Measurements from ENCODE around the gene OR6J1. TPM values are rescaled to one million over a fixed set of nuclear protein-coding genes. Genes with fewer than 3 reads are reported as not detected.
"Not testable (repeated sequence)": the region's sequence is repeated elsewhere in the genome, so short reads cannot be mapped to it uniquely, and the experiment has no call there.

OR6J1 gene
- total RNA-seq, 2 donors from 2014 or later, result not detected

DNA sequence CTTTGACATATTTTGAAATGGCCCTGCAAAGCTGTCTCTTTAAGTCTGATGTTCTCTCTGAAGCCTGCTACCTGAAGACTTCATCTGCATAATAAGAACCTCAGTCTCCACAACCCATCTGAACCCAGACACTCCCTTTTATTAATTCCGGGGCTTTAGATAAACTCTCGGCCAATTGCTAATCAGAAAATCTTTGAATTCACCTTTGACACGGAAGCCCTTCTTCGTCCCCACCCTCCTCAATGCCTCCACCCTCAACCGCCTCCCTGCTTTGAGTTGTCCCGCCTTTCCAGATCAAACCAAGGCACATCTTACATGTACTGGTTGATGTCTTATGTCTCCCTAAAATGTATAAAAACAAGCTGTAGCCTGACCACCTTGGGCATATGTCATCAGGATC, 17.6 kb downstream of the OR6J1 start:
- Histone ChIP-seq H3K9me3 (no peaks in the 10 kb centered on the region), H3K4me3 (no peak overlapping the region), H3K4me1 (no peaks in the 10 kb centered on the region), H3K27ac (no peak overlapping the region), H3K36me3 (no peaks in the 10 kb centered on the region), H3K27me3 (no peaks in the 10 kb centered on the region)
- TF ChIP-seq CTCF (IDR thresholded peaks at IDR 0.05), result no peak
- DNase-seq (ENCODE audit: low spot score), result no peak

DNA sequence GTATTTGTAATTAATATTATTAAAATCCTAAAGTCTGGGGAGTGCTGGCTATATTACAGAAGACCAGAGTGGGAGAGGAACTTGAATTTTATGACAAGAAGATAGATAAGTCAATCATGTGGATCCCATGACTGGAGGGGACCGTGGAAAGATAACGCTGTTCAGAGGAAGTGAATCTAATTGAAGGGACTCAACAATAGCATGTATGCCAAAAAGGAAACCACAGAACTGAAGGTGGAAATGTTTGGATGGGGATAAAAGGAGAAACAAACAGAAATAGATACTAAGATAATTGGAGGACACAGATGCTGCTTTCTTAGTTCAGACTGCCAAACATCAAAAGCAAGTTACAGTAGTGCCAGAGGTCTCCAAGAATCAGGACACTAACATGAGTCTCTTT, 21.1 kb downstream of the OR6J1 start:
- Histone ChIP-seq H3K36me3 (no peaks in the 10 kb centered on the region), H3K9me3 (no peaks in the 10 kb centered on the region), H3K4me1 (no peaks in the 10 kb centered on the region), H3K27me3 (no peaks in the 10 kb centered on the region), H3K27ac (no peak overlapping the region), H3K4me3 (no peak overlapping the region)
- TF ChIP-seq CTCF (IDR thresholded peaks at IDR 0.05), result no peak
- DNase-seq (ENCODE audit: low spot score), result no peak

DNA sequence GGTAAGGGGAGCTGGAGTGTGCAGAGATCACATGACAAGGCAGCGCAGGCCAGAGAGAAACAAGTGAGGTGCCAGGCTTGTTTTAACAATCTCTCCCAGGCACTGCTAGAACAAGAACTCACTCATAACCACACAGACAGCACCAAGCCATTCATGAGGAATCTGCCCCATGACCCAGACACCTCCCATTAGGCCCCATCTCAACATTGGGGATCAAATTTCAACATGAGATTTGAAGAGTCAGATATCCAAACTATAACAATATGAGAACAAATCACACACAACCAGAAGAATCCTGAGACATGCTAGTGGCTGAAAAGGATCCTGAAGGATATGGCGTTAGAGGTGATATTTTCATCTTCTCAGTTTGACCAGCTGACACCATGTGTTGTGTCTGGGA, 21.9 kb downstream of the OR6J1 start:
- Histone ChIP-seq H3K36me3 (no peaks in the 10 kb centered on the region), H3K4me3 (no peak overlapping the region), H3K27ac (no peak overlapping the region), H3K4me1 (no peaks in the 10 kb centered on the region), H3K27me3 (no peaks in the 10 kb centered on the region), H3K9me3 (no peaks in the 10 kb centered on the region)
- no peak for TF ChIP-seq CTCF (IDR thresholded peaks at IDR 0.05)
- no peak for DNase-seq (ENCODE audit: low spot score)

DNA sequence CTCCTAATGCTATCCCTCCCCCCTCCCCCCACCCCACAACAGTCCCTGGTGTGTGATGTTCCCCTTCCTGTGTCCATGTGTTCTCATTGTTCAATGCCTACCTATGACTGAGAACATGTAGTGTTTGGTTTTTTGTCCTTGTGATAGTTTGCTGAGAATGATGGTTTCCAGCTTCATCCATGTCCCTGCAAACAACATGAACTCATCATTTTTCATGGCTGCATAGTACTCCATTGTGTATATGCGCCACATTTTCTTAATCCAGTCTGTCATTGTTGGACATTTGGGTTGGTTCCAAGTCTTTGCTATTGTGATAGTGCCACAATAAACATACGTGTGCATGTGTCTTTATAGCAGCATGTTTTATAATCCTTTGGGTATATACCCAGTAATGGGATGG, 28.4 kb downstream of the OR6J1 start:
- not testable (repeated sequence) for H3K4me3 ChIP-seq; DNase-seq (ENCODE audit: low spot score); H3K4me1 ChIP-seq; H3K27me3 ChIP-seq; H3K9me3 ChIP-seq; H3K27ac ChIP-seq
- H3K36me3 ChIP-seq, result peaks cover 14% of the 10 kb centered on the region

- no peak for DNase-seq (ENCODE audit: low spot score)
These were observed 29.8 kb downstream of the OR6J1 start for GRCh38 chr14:22614240-22614799.

DNA sequence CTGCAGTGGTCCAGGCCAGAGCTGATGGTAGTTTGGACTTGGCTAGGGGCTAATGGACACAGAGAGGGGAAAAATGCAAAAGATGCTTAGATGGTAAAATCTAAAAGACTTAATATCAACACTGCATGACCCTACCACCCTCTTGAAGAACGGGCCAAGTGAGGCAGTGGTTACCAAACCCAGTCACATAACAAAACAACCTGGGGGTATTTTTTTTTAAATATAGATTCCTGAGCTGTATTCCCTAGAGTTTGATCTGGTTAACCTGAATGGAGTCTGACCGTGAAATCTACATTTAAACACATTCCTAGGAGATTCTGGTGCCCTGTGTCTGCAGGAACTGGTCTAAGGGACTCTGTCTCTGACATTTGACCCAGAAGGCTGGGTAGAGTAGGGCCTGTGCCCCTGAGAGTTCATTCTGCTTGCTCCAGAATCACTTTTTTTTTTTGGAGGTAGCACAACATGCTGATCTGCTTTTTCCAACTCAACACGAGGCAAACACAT, 30.4 kb downstream of the OR6J1 start:
- DNase-seq (ENCODE audit: low spot score), result no peak
- Histone ChIP-seq H3K9me3 (no peaks in the 10 kb centered on the region), H3K4me3 (no peak overlapping the region), H3K27ac (no peak overlapping the region), H3K36me3 (peaks cover 33% of the 10 kb centered on the region), H3K4me1 (peaks cover 0 to 6% of the 10 kb centered on the region in 2 donors), H3K27me3 (no peaks in the 10 kb centered on the region)
- TF ChIP-seq CTCF (IDR thresholded peaks at IDR 0.05), result no peak

More at GRCh38 chr14:22614240-22614799, 29.8 kb downstream of the OR6J1 start:
- no peaks in the 10 kb centered on the region for H3K9me3 ChIP-seq
- no peak overlapping the region for H3K27ac ChIP-seq
- no peak for TF ChIP-seq CTCF (IDR thresholded peaks at IDR 0.05)
- H3K4me3 ChIP-seq, result no peak overlapping the region
- H3K4me1 ChIP-seq, result peaks cover 0 to 6% of the 10 kb centered on the region in 2 donors
- no peaks in the 10 kb centered on the region for H3K27me3 ChIP-seq
- H3K36me3 ChIP-seq, result peaks cover 29% of the 10 kb centered on the region

All from right atrium auricular region (tissue), 2 donors.